CD14-positive monocyte (primary cell): ENCODE results near the gene GNL1. TPM values are rescaled to one million over a fixed set of nuclear protein-coding genes. Genes with fewer than 3 reads are reported as not detected.

Experiments used
- DNase-seq, 3 donors: peaks; one replicate each; pipeline ENCODE4 v3.0.0-alpha.2; 2011 to 2022
- H2AFZ ChIP-seq: 2 replicates; pipeline ENCODE4 v1.6.0; 2012; ENCODE audit warnings: mild to moderate bottlenecking, low read depth, low read length, inconsistent platforms; ENCODE audit not compliant: insufficient read depth, poor library complexity, severe bottlenecking
- H3K27ac ChIP-seq, 2 donors: 1 replicate in 1 of 2; 2 replicates in 1 of 2; pipeline ENCODE4 v1.5.1; 2012 to 2013; ENCODE audit warnings: low read length in 2 of 2, control low read depth in 1 of 2, inconsistent platforms in 1 of 2, low read depth in 1 of 2, mild to moderate bottlenecking in 1 of 2
- H3K27me3 ChIP-seq, 2 donors: one replicate each; pipeline versions ENCODE4 v1.6.0 to v1.6.1; 2011 to 2013; ENCODE audit warnings: low read length in 2 of 2; ENCODE audit not compliant: control insufficient read depth in 2 of 2, insufficient read depth in 2 of 2
- H3K36me3 ChIP-seq, 2 donors: replicated peaks in 1 of 2; 1 replicate in 1 of 2; 2 replicates in 1 of 2; pipeline versions ENCODE4 v1.5.1 to v1.6.1; 2012 to 2013; ENCODE audit warnings: low read length in 2 of 2, control low read depth in 1 of 2, inconsistent platforms in 1 of 2, mild to moderate bottlenecking in 1 of 2; ENCODE audit not compliant: insufficient read depth in 2 of 2, control insufficient read depth in 1 of 2
- H3K4me1 ChIP-seq, 2 donors: 1 replicate in 1 of 2; 2 replicates in 1 of 2; pipeline versions ENCODE4 v1.5.1 to v1.6.1; 2012 to 2013; ENCODE audit warnings: low read length in 2 of 2, control low read depth in 1 of 2, inconsistent platforms in 1 of 2, mild to moderate bottlenecking in 1 of 2, moderate library complexity in 1 of 2; ENCODE audit not compliant: insufficient read depth in 2 of 2, control insufficient read depth in 1 of 2
- H3K4me2 ChIP-seq: replicated peaks from 2 replicates; pipeline ENCODE3; 2012; ENCODE audit warnings: low read length, moderate library complexity, mild to moderate bottlenecking; ENCODE audit not compliant: poor library complexity, severe bottlenecking; ENCODE audit errors: extremely low read depth
- H3K4me3 ChIP-seq, 3 experiments: fragments of 200-600 bp in 1 of 3; sonication (generic) in 1 of 3; replicated peaks in 1 of 3; 1 replicate in 2 of 3; 2 replicates in 1 of 3; pipeline ENCODE4 v1.5.1; 2011 to 2013; ENCODE audit warnings: low read length in 3 of 3, mild to moderate bottlenecking in 3 of 3, control low read depth in 2 of 3, low read depth in 2 of 3, inconsistent platforms in 1 of 3, moderate library complexity in 1 of 3
- H3K79me2 ChIP-seq: 2 replicates; pipeline ENCODE4 v1.6.0; 2012; ENCODE audit warnings: mild to moderate bottlenecking, control low read depth, inconsistent platforms, low read length, moderate library complexity; ENCODE audit not compliant: insufficient read depth
- H3K9ac ChIP-seq: 2 replicates; pipeline ENCODE4 v1.6.0; 2017; ENCODE audit warnings: low read length, mild to moderate bottlenecking; ENCODE audit not compliant: insufficient read depth, poor library complexity, severe bottlenecking
- H3K9me3 ChIP-seq, 2 donors: replicated peaks in 1 of 2; 1 replicate in 1 of 2; 2 replicates in 1 of 2; pipeline versions ENCODE4 v1.5.1 to v1.6.1; 2012 to 2013; ENCODE audit warnings: low read length in 2 of 2, control low read depth in 1 of 2; ENCODE audit not compliant: control insufficient read depth in 1 of 2, insufficient read depth in 1 of 2
- H4K20me1 ChIP-seq: 2 replicates; pipeline ENCODE4 v1.6.0; 2012; ENCODE audit warnings: mild to moderate bottlenecking, low read length, control low read depth, moderate library complexity; ENCODE audit not compliant: insufficient read depth
- H3K27ac Mint-ChIP-seq, 7 donors: one replicate each; pipeline ENCODE4 v1.8.0; 2020; ENCODE audit warnings: mild to moderate bottlenecking in 7 of 7, mixed read lengths in 7 of 7, moderate library complexity in 6 of 7, inconsistent platforms in 2 of 7
- H3K27me3 Mint-ChIP-seq, 3 donors: one replicate each; pipeline ENCODE4 v1.8.0; 2021 to 2022; ENCODE audit warnings: low read depth in 3 of 3, mild to moderate bottlenecking in 3 of 3, mixed read lengths in 3 of 3, moderate library complexity in 3 of 3, inconsistent platforms in 1 of 3
- H3K36me3 Mint-ChIP-seq, 2 donors: one replicate each; pipeline ENCODE4 v1.8.0; 2020; ENCODE audit warnings: mixed read lengths in 2 of 2, inconsistent platforms in 1 of 2, mild to moderate bottlenecking in 1 of 2
- H3K4me1 Mint-ChIP-seq: one replicate; pipeline ENCODE4 v1.8.0; 2020; ENCODE audit warnings: mild to moderate bottlenecking, mixed read lengths
- H3K4me3 Mint-ChIP-seq, 2 donors: one replicate each; pipeline ENCODE4 v1.8.0; 2020; ENCODE audit warnings: mild to moderate bottlenecking in 2 of 2, mixed read lengths in 2 of 2, moderate library complexity in 1 of 2
- H3K9me3 Mint-ChIP-seq, 7 donors: one replicate each; pipeline ENCODE4 v1.8.0; 2020 to 2022; ENCODE audit warnings: mixed read lengths in 7 of 7, mild to moderate bottlenecking in 6 of 7, moderate library complexity in 6 of 7, inconsistent platforms in 2 of 7
- CTCF ChIP-seq: fragments of 200-600 bp; IDR thresholded peaks from one replicate; pipeline ENCODE4 v1.8.0; 2022; ENCODE audit warnings: antibody characterized with exemption, mild to moderate bottlenecking
- WGBS: methylation state at CpG from one replicate; pipeline ENCODE4 v1.1.5; 2013; ENCODE audit warnings: missing lambda C conversion rate; ENCODE audit not compliant: insufficient coverage; 5-methylcytosine and 5-hydroxymethylcytosine counted together
- intact Hi-C, 2 donors: fragments of 100-400 bp; cut with micrococcal nuclease; formaldehyde crosslinking; loops; one replicate each; pipeline versions ENCODE4 v1.15.0 to v1.15.1; 2023
- polyA plus RNA-seq, 3 donors: library from polyadenylated mRNA; depleted of rRNA in 1 of 3; unstranded in 2 of 3; stranded (reverse) in 1 of 3; fragments of 300-500 nt in 2 of 3; fragments of >200 nt in 1 of 3; fragmentation: Illumina TruSeq in 2 of 3; gene quantifications; 1 replicate in 2 of 3; 2 replicates in 1 of 3; pipeline ENCODE4 v1.2.3, GENCODE V29; 2012 to 2021

GNL1 gene
- polyA plus RNA-seq, 3 donors: 10.3 to 13.4 (median 12.9) TPM

- Histone ChIP-seq H3K4me3 (peak overlapping the region in 1 of 3 experiments; percentile 69), H3K9me3 (no peaks in the 10 kb centered on the region), H3K4me2 (peak overlapping the region; percentile 85), H3K27me3 (peaks cover 13 to 14% of the 10 kb centered on the region in 2 donors), H3K36me3 (peaks cover 0 to 16% of the 10 kb centered on the region in 2 donors), H2AFZ (no peak overlapping the region), H3K4me1 (peaks cover 13 to 18% of the 10 kb centered on the region in 2 donors), H3K9ac (no peak overlapping the region), H4K20me1 (no peaks in the 10 kb centered on the region), H3K79me2 (no peaks in the 10 kb centered on the region), H3K27ac (no peak overlapping the region)
- H3K36me3 Mint-ChIP-seq: peaks cover 15 to 23% of the 10 kb centered on the region in 2 donors
- 0% methylated on average over 2 of the region's 4 CpGs for WGBS
- peak overlapping the region; percentile 68 to 91 for H3K4me3 Mint-ChIP-seq
- H3K9me3 Mint-ChIP-seq: no peaks in the 10 kb centered on the region
- no peak for TF ChIP-seq CTCF
- H3K4me1 Mint-ChIP-seq: peaks cover 24% of the 10 kb centered on the region
- peaks cover 14 to 26% (median 21%) of the 10 kb centered on the region in 3 donors for H3K27me3 Mint-ChIP-seq
- peak in 1 of 3 donors; percentile 23 for DNase-seq
- intact Hi-C loops: loop anchor here (5.0 to 10.0 kb wide), 3 partner anchors 52 to 60 kb away; no protein-coding TSS in a partner anchor
- H3K27ac Mint-ChIP-seq: peak overlapping the region in 4 of 7 donors; percentile 1 to 64 (median 52)
Measured at GRCh38 chr6:30542404-30542725, 13.9 kb downstream of the GNL1 start.

- H2AFZ ChIP-seq: peak overlapping the region; percentile 33
- peak overlapping the region in 6 of 7 donors; percentile 23 to 68 (median 54) for H3K27ac Mint-ChIP-seq
- H4K20me1 ChIP-seq: no peaks in the 10 kb centered on the region
- peak overlapping the region; percentile 68 to 91 for H3K4me3 Mint-ChIP-seq
- H3K27ac ChIP-seq: no peak overlapping the region
- H3K4me3 ChIP-seq: peak overlapping the region; percentile 10 to 69 (median 50)
- H3K36me3 Mint-ChIP-seq: peaks cover 12 to 20% of the 10 kb centered on the region in 2 donors
- 2% methylated on average over 18 of the region's 23 CpGs for WGBS
- H3K4me1 Mint-ChIP-seq: peaks cover 22% of the 10 kb centered on the region
- intact Hi-C loops: loop anchor here (2.0 to 10.0 kb wide), 4 partner anchors 53 to 189 kb away; no protein-coding TSS in a partner anchor
- peaks cover 15 to 26% (median 22%) of the 10 kb centered on the region in 3 donors for H3K27me3 Mint-ChIP-seq
- peak; percentile 77 to 86 (median 83) for DNase-seq
- H3K9ac ChIP-seq: no peak overlapping the region
- H3K4me2 ChIP-seq: peak overlapping the region; percentile 85
- no peaks in the 10 kb centered on the region for H3K9me3 Mint-ChIP-seq
- H3K36me3 ChIP-seq: peaks cover 0 to 13% of the 10 kb centered on the region in 2 donors
- H3K4me1 ChIP-seq: peaks cover 13 to 18% of the 10 kb centered on the region in 2 donors
- H3K27me3 ChIP-seq: peaks cover 13 to 14% of the 10 kb centered on the region in 2 donors
- no peaks in the 10 kb centered on the region for H3K9me3 ChIP-seq
- peak; percentile 98 for TF ChIP-seq CTCF
- no peaks in the 10 kb centered on the region for H3K79me2 ChIP-seq
Measured at GRCh38 chr6:30541515-30542403, 14.5 kb downstream of the GNL1 start.
